Omental fat pad (tissue), 4 donors: Measurements from ENCODE around the gene NDUFA3. TPM values are rescaled to one million over a fixed set of nuclear protein-coding genes. Genes with fewer than 3 reads are reported as not detected.

ENCODE experiments used
- ATAC-seq: fragments of 150-250 bp; one replicate; pipeline ENCODE4 v1.9.1; 2016; ENCODE audit warnings: mild to moderate bottlenecking, moderate library complexity; ENCODE audit not compliant: low FRiP score
- DNase-seq: peaks from one replicate; pipeline ENCODE4 v3.0.0-alpha.2; 2019; ENCODE audit warnings: low spot score
- total RNA-seq, 4 donors: library from RNA; depleted of rRNA; stranded (reverse); fragments of >200 nt; gene quantifications; one replicate each; pipeline ENCODE4 v1.1.0, GENCODE V29; 2016
- TF ChIP-seq, protein P1 (sequence below), 3 donors: fragments of 450-650 bp; IDR thresholded peaks; one replicate each; pipeline ENCODE4 v1.5.1; 2016 to 2017; ENCODE audit warnings: antibody characterized with exemption in 3 of 3, mild to moderate bottlenecking in 3 of 3, moderate library complexity in 2 of 3

Gene NDUFA3
- total RNA-seq, 4 donors from 2014 or later, result 7.1 to 33.0 (median 28.6) TPM

DNA sequence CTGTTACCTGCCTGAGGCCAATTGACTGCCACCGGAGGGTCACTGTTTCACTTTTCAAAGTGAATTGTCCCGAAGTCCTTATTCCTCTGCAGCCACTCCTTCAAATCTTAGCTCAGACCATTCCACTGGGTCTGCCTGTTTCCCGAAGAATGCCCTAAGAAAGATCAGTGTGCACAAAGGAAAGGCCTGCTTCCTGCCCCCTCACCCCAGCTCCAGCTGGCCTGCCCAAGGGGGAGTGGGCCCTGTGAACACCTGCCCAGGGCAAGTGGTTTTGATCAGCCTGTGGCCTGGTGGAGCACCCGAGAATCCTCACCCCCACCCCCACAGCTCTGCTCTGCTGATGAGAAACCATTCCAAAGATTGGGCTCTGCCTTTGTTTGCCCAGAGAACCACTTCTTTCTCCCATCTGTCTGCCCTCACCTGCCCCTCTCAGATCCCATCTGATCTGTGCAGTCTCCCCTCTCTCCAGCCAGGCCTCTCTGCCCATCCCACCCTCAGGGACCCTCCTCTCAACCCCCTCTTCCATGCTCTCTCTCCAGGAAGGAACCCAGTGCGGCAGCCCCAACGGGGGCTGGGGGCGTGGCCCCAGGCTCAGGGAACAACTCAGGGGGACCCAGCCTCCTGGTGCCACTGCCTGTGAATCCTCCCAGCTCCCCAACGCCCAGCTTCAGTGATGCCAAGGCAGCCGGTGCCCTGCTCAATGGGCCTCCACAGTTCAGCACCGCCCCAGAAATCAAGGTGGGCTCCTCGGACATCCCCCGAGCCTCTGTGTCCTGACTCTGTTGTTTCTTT lies 46.6 kb downstream of the NDUFA3 start:
- TF ChIP-seq, protein P1, sequence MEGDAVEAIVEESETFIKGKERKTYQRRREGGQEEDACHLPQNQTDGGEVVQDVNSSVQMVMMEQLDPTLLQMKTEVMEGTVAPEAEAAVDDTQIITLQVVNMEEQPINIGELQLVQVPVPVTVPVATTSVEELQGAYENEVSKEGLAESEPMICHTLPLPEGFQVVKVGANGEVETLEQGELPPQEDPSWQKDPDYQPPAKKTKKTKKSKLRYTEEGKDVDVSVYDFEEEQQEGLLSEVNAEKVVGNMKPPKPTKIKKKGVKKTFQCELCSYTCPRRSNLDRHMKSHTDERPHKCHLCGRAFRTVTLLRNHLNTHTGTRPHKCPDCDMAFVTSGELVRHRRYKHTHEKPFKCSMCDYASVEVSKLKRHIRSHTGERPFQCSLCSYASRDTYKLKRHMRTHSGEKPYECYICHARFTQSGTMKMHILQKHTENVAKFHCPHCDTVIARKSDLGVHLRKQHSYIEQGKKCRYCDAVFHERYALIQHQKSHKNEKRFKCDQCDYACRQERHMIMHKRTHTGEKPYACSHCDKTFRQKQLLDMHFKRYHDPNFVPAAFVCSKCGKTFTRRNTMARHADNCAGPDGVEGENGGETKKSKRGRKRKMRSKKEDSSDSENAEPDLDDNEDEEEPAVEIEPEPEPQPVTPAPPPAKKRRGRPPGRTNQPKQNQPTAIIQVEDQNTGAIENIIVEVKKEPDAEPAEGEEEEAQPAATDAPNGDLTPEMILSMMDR (IDR thresholded peaks at IDR 0.05), result no peak
- no peak for ATAC-seq
- no peak for DNase-seq

GRCh38 chr19:54151362-54152035 lies 48.8 kb downstream of the NDUFA3 start:
- no peak for ATAC-seq
- no peak for DNase-seq
- TF ChIP-seq, protein P1 (IDR thresholded peaks at IDR 0.05), result no peak

- TF ChIP-seq, protein P1 (IDR thresholded peaks at IDR 0.05), result no peak
- DNase-seq, result no peak
- ATAC-seq, result no peak
Observed at GRCh38 chr19:54152267-54152666, 49.6 kb downstream of the NDUFA3 start.

- TF ChIP-seq, protein P1 (IDR thresholded peaks at IDR 0.05), result no peak
- ATAC-seq, result peak; percentile 40
- DNase-seq, result no peak
Observed at GRCh38 chr19:54152878-54153524, 50.3 kb downstream of the NDUFA3 start.

- ATAC-seq, result no peak
Observed at GRCh38 chr19:54153731-54154326, 51.2 kb downstream of the NDUFA3 start.

GRCh38 chr19:54154603-54155345 lies 52.1 kb downstream of the NDUFA3 start:
- no peak for ATAC-seq
- TF ChIP-seq, protein P1 (IDR thresholded peaks at IDR 0.05), result no peak
- no peak for DNase-seq

More at GRCh38 chr19:54153731-54154326, 51.2 kb downstream of the NDUFA3 start:
- TF ChIP-seq, protein P1 (IDR thresholded peaks at IDR 0.05), result no peak
- no peak for DNase-seq
